Measurements from ENCODE around the gene FARP2. TPM values are rescaled to one million over a fixed set of nuclear protein-coding genes. Genes with fewer than 3 reads are reported as not detected.

The FARP2 gene
- total RNA-seq, 1 donor from 2014 or later: 65.0 TPM

- Histone ChIP-seq H3K9ac (ENCODE audit: low read length) (no peak overlapping the region), H3K4me3 (ENCODE audit: insufficient read depth, low read depth, low read length) (no peak overlapping the region), H3K9me3 (ENCODE audit: insufficient read depth, low read depth, low read length) (no peaks in the 10 kb centered on the region), H2AFZ (ENCODE audit: low read depth, low read length) (no peak overlapping the region), H3K4me2 (ENCODE audit: low read length) (no peak overlapping the region), H3K4me1 (ENCODE audit: insufficient read depth, low read length) (no peaks in the 10 kb centered on the region), H3K27me3 (ENCODE audit: insufficient read depth, low read length) (no peaks in the 10 kb centered on the region), H3K27ac (ENCODE audit: low read depth, low read length) (no peak overlapping the region), H4K20me1 (ENCODE audit: insufficient read depth, low read length) (no peaks in the 10 kb centered on the region), H3K36me3 (ENCODE audit: insufficient read depth, low read length) (no peaks in the 10 kb centered on the region), H3K79me2 (ENCODE audit: insufficient read depth, low read length) (no peaks in the 10 kb centered on the region)
- Mint-ChIP-seq H3K27me3 (ENCODE audit: low read depth, unreplicated experiment) (peaks cover under 1% of the 10 kb centered on the region), H3K9me3 (ENCODE audit: unreplicated experiment) (no peaks in the 10 kb centered on the region), H3K27ac (ENCODE audit: unreplicated experiment) (no peak overlapping the region), H3K4me3 (ENCODE audit: unreplicated experiment) (no peak overlapping the region), H3K4me1 (ENCODE audit: low read depth, unreplicated experiment) (no peaks in the 10 kb centered on the region), H3K36me3 (ENCODE audit: low read depth, unreplicated experiment) (peaks cover 9% of the 10 kb centered on the region)
- DNase-seq (ENCODE audit: low read depth): no peak
- TF ChIP-seq CTCF (IDR thresholded peaks at IDR 0.05; ENCODE audit: insufficient read depth, low read depth, low read length) (no peak), EZH2 (IDR thresholded peaks at IDR 0.05; ENCODE audit: insufficient read depth, low read length) (no peak)
- no peak for FAIRE-seq
Measured at GRCh38 chr2:241459520-241459919, 103.4 kb downstream of the FARP2 start.

- no peak overlapping the region for H3K4me3 ChIP-seq (ENCODE audit: insufficient read depth, low read depth, low read length)
- H3K36me3 ChIP-seq (ENCODE audit: insufficient read depth, low read length): no peaks in the 10 kb centered on the region
- Mint-ChIP-seq H3K27ac (ENCODE audit: unreplicated experiment) (no peak overlapping the region), H3K4me3 (ENCODE audit: unreplicated experiment) (no peak overlapping the region), H3K4me1 (ENCODE audit: low read depth, unreplicated experiment) (no peaks in the 10 kb centered on the region), H3K9me3 (ENCODE audit: unreplicated experiment) (peaks cover 1% of the 10 kb centered on the region), H3K27me3 (ENCODE audit: low read depth, unreplicated experiment) (peaks cover 10% of the 10 kb centered on the region), H3K36me3 (ENCODE audit: low read depth, unreplicated experiment) (peaks cover 19% of the 10 kb centered on the region)
- no peak overlapping the region for H2AFZ ChIP-seq (ENCODE audit: low read depth, low read length)
- DNase-seq (ENCODE audit: low read depth) (no peak), FAIRE-seq (no peak)
- no peak overlapping the region for H3K9ac ChIP-seq (ENCODE audit: low read length)
- no peaks in the 10 kb centered on the region for H3K79me2 ChIP-seq (ENCODE audit: insufficient read depth, low read length)
- TF ChIP-seq EZH2 (IDR thresholded peaks at IDR 0.05; ENCODE audit: insufficient read depth, low read length): no peak
- H3K27me3 ChIP-seq (ENCODE audit: insufficient read depth, low read length): no peaks in the 10 kb centered on the region
- no peaks in the 10 kb centered on the region for H3K9me3 ChIP-seq (ENCODE audit: insufficient read depth, low read depth, low read length)
- no peak overlapping the region for H3K4me2 ChIP-seq (ENCODE audit: low read length)
- no peak overlapping the region for H3K27ac ChIP-seq (ENCODE audit: low read depth, low read length)
- H4K20me1 ChIP-seq (ENCODE audit: insufficient read depth, low read length): no peaks in the 10 kb centered on the region
- no peaks in the 10 kb centered on the region for H3K4me1 ChIP-seq (ENCODE audit: insufficient read depth, low read length)
Measured at GRCh38 chr2:241460631-241461030, 104.5 kb downstream of the FARP2 start.

GRCh38 chr2:241461693-241462677 is 105.9 kb downstream of the FARP2 start:
- Histone ChIP-seq H3K27ac (ENCODE audit: low read depth, low read length) (no peak overlapping the region), H3K4me3 (ENCODE audit: insufficient read depth, low read depth, low read length) (no peak overlapping the region), H4K20me1 (ENCODE audit: insufficient read depth, low read length) (no peaks in the 10 kb centered on the region), H2AFZ (ENCODE audit: low read depth, low read length) (no peak overlapping the region), H3K36me3 (ENCODE audit: insufficient read depth, low read length) (no peaks in the 10 kb centered on the region), H3K4me1 (ENCODE audit: insufficient read depth, low read length) (no peaks in the 10 kb centered on the region), H3K79me2 (ENCODE audit: insufficient read depth, low read length) (no peaks in the 10 kb centered on the region), H3K9me3 (ENCODE audit: insufficient read depth, low read depth, low read length) (no peaks in the 10 kb centered on the region), H3K4me2 (ENCODE audit: low read length) (no peak overlapping the region), H3K9ac (ENCODE audit: low read length) (no peak overlapping the region), H3K27me3 (ENCODE audit: insufficient read depth, low read length) (no peaks in the 10 kb centered on the region)
- Mint-ChIP-seq H3K9me3 (ENCODE audit: unreplicated experiment) (peaks cover 2% of the 10 kb centered on the region), H3K36me3 (ENCODE audit: low read depth, unreplicated experiment) (peaks cover 19% of the 10 kb centered on the region), H3K27ac (ENCODE audit: unreplicated experiment) (no peak overlapping the region), H3K4me3 (ENCODE audit: unreplicated experiment) (no peak overlapping the region), H3K4me1 (ENCODE audit: low read depth, unreplicated experiment) (no peaks in the 10 kb centered on the region), H3K27me3 (ENCODE audit: low read depth, unreplicated experiment) (peaks cover 12% of the 10 kb centered on the region)
- DNase-seq (ENCODE audit: low read depth) (no peak), FAIRE-seq (no peak)
- no peak for TF ChIP-seq EZH2 (IDR thresholded peaks at IDR 0.05; ENCODE audit: insufficient read depth, low read length)
- TF ChIP-seq CTCF (IDR thresholded peaks at IDR 0.05; ENCODE audit: insufficient read depth, low read depth, low read length): no peak

Data from astrocyte (in vitro differentiated cells and primary cell).